ENCODE measurements around the gene SLCO6A1. TPM values are rescaled to one million over a fixed set of nuclear protein-coding genes. Genes with fewer than 3 reads are reported as not detected.

The SLCO6A1 gene
- total RNA-seq, 1 donor = under 0.01 TPM

GRCh38 chr5:102539562-102539961, 40.8 kb upstream of the SLCO6A1 start:
- no peak overlapping the region for H3K4me3 ChIP-seq (ENCODE audit: low read depth, low read length)
- TF ChIP-seq CTCF (IDR thresholded peaks at IDR 0.05; ENCODE audit: insufficient read depth, low read depth, low read length) = no peak
- DNase-seq (ENCODE audit: low read depth) = no peak

GRCh38 chr5:102537011-102537410, 38.2 kb upstream of the SLCO6A1 start:
- no peak for DNase-seq (ENCODE audit: low read depth)
- no peak for TF ChIP-seq CTCF (IDR thresholded peaks at IDR 0.05; ENCODE audit: insufficient read depth, low read depth, low read length)
- no peak overlapping the region for H3K4me3 ChIP-seq (ENCODE audit: low read depth, low read length)

GRCh38 chr5:102536323-102536928, 37.6 kb upstream of the SLCO6A1 start:
- no peak overlapping the region for H3K4me3 ChIP-seq (ENCODE audit: low read depth, low read length)
- peak; percentile 32 for TF ChIP-seq CTCF (IDR thresholded peaks at IDR 0.05; ENCODE audit: insufficient read depth, low read depth, low read length)
- peak; percentile 25 for DNase-seq (ENCODE audit: low read depth)

GRCh38 chr5:102532123-102532522, 33.3 kb upstream of the SLCO6A1 start:
- TF ChIP-seq CTCF (IDR thresholded peaks at IDR 0.05; ENCODE audit: insufficient read depth, low read depth, low read length) = no peak
- DNase-seq (ENCODE audit: low read depth) = no peak
- no peak overlapping the region for H3K4me3 ChIP-seq (ENCODE audit: low read depth, low read length)

GRCh38 chr5:102531506-102531905, 32.7 kb upstream of the SLCO6A1 start:
- H3K4me3 ChIP-seq (ENCODE audit: low read depth, low read length) = no peak overlapping the region
- no peak for TF ChIP-seq CTCF (IDR thresholded peaks at IDR 0.05; ENCODE audit: insufficient read depth, low read depth, low read length)
- DNase-seq (ENCODE audit: low read depth) = peak; percentile 23

GRCh38 chr5:102529447-102529846, 30.6 kb upstream of the SLCO6A1 start:
- TF ChIP-seq CTCF (IDR thresholded peaks at IDR 0.05; ENCODE audit: insufficient read depth, low read depth, low read length) = no peak
- H3K4me3 ChIP-seq (ENCODE audit: low read depth, low read length) = no peak overlapping the region
- DNase-seq (ENCODE audit: low read depth) = no peak

GRCh38 chr5:102529031-102529430, 30.2 kb upstream of the SLCO6A1 start:
- no peak overlapping the region for H3K4me3 ChIP-seq (ENCODE audit: low read depth, low read length)
- no peak for DNase-seq (ENCODE audit: low read depth)
- TF ChIP-seq CTCF (IDR thresholded peaks at IDR 0.05; ENCODE audit: insufficient read depth, low read depth, low read length) = no peak

Data from fibroblast of villous mesenchyme (primary cell).